Thymus (tissue), 11 donors: ENCODE results near the gene ZCCHC4. TPM values are rescaled to one million over a fixed set of nuclear protein-coding genes. Genes with fewer than 3 reads are reported as not detected.

Experiments
- DNase-seq, 9 donors: peaks; one replicate each; pipeline ENCODE4 v3.0.0-alpha.2; 2013; ENCODE audit warnings: low spot score in 9 of 9, low read depth in 6 of 9, missing footprints in 1 of 9
- H3K27ac ChIP-seq, 2 donors: one replicate each; pipeline ENCODE4 v1.5.1; 2013; ENCODE audit warnings: control low read depth in 1 of 2, low read depth in 1 of 2, low read length in 1 of 2, mild to moderate bottlenecking in 1 of 2, moderate library complexity in 1 of 2
- H3K27me3 ChIP-seq, 2 donors: one replicate each; pipeline ENCODE4 v1.5.1; 2013; ENCODE audit warnings: low read length in 1 of 2; ENCODE audit not compliant: control insufficient read depth in 2 of 2, insufficient read depth in 1 of 2
- H3K36me3 ChIP-seq, 2 donors: one replicate each; pipeline ENCODE4 v1.5.1; 2013; ENCODE audit warnings: low read length in 1 of 2, mild to moderate bottlenecking in 1 of 2, moderate library complexity in 1 of 2; ENCODE audit not compliant: control insufficient read depth in 2 of 2, insufficient read depth in 2 of 2
- H3K4me1 ChIP-seq, 2 donors: one replicate each; pipeline ENCODE4 v1.5.1; 2013; ENCODE audit warnings: low read length in 2 of 2; ENCODE audit not compliant: control insufficient read depth in 2 of 2, insufficient read depth in 2 of 2
- H3K4me3 ChIP-seq, 2 donors: one replicate each; pipeline ENCODE4 v1.5.1; 2013; ENCODE audit warnings: low read length in 2 of 2, control low read depth in 1 of 2, mild to moderate bottlenecking in 1 of 2
- H3K9me3 ChIP-seq, 2 donors: one replicate each; pipeline ENCODE4 v1.5.1; 2013; ENCODE audit warnings: low read length in 1 of 2, mild to moderate bottlenecking in 1 of 2; ENCODE audit not compliant: control insufficient read depth in 2 of 2, insufficient read depth in 1 of 2
- WGBS: extraction: QIAGEN DNeasy Blood & Tissue Kit; methylation state at CpG from one replicate; pipeline ENCODE4 v1.1.7; 2013; 5-methylcytosine and 5-hydroxymethylcytosine counted together
- polyA plus RNA-seq: library from polyadenylated mRNA; stranded (reverse); fragments of 200-250 nt; gene quantifications from one replicate; pipeline ENCODE4 v1.2.3, GENCODE V29; 2013
- total RNA-seq: library from RNA; stranded (reverse); fragments of 120-200 nt; gene quantifications from one replicate; pipeline ENCODE4 v1.2.4, GENCODE V29; 2013
- donor health status: healthy.

ZCCHC4 gene
- total and polyA plus RNA-seq, 2 donors: 7.6 to 9.2 TPM

DNA sequence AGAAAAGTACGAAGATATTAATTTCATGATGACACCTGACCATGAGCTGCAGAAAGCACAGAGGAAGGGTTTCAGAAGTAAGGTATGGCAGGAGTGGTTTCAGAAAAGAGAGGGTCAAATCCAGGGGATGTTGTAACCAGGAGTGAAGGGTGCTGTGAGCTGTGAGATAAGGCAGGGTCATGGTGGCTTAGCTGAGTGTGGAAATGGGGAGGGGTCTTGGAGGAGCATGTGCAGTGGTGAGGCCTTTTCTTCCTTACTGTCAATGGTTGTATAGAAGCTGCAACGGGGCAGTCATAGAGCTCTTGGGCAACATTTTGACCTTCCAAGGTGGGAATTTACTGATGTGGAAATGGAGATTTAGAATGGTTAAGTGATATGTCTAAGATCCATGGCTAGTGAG is 67.0 kb downstream of the ZCCHC4 start:
- Histone ChIP-seq H3K4me1 (peaks cover 18 to 25% of the 10 kb centered on the region in 2 donors), H3K36me3 (peaks cover 20 to 30% of the 10 kb centered on the region in 2 donors), H3K27ac (no peak overlapping the region), H3K4me3 (no peak overlapping the region), H3K9me3 (peaks cover 0 to 5% of the 10 kb centered on the region in 2 donors), H3K27me3 (no peaks in the 10 kb centered on the region)
- 98% methylated on average over 2 of the region's 2 CpGs for WGBS
- no peak for DNase-seq

DNA sequence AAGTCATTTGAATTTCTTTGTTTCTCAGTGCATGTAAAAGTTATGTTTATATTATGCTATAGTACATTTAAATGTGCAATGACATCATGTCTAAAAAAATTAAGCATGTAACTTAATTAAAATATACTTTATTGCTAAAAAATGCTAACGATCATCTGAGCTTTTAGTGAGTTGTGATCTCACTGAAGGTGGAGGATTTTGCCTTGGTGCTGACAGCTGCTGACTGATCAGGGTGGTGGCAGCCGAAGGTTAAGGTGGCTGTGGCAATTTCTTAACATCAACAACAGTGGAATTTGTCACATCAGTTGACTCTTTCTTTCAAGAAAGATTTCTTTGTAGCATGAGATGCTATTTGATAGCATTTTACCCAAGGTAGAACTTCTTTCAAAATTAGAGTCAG is 71.1 kb downstream of the ZCCHC4 start:
- Histone ChIP-seq H3K36me3 (peaks cover 24 to 48% of the 10 kb centered on the region in 2 donors), H3K27me3 (no peaks in the 10 kb centered on the region), H3K9me3 (no peaks in the 10 kb centered on the region), H3K4me3 (no peak overlapping the region), H3K27ac (no peak overlapping the region), H3K4me1 (peaks cover 1 to 5% of the 10 kb centered on the region in 2 donors)
- DNase-seq: no peak
- 74% methylated on average over 2 of the region's 2 CpGs for WGBS

DNA sequence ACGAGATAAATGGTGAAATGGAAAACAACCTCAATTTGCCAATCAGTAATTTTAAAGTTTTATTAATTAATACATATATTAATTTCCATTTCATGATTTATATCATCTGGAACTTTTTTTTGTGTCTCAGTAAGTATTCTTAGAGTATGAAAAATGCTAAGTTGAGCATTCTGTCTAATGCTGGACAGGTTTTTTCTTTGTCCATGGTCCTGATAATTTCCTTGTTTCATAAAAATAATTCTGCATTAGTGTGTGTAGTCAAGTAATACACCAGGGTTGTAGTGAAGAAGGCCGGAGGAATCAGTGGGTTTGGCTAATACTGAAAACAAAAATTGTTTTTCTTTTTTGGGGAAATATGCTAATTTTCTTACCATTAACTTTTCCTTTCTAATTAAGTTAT is 74.4 kb downstream of the ZCCHC4 start:
- no peaks in the 10 kb centered on the region for H3K9me3 ChIP-seq
- peaks cover 12 to 56% of the 10 kb centered on the region in 2 donors for H3K36me3 ChIP-seq
- H3K27me3 ChIP-seq: no peaks in the 10 kb centered on the region
- WGBS: 95% methylated on average over 2 of the region's 2 CpGs
- no peak overlapping the region for H3K4me3 ChIP-seq
- no peak for DNase-seq
- H3K4me1 ChIP-seq: no peaks in the 10 kb centered on the region
- no peak overlapping the region for H3K27ac ChIP-seq

DNA sequence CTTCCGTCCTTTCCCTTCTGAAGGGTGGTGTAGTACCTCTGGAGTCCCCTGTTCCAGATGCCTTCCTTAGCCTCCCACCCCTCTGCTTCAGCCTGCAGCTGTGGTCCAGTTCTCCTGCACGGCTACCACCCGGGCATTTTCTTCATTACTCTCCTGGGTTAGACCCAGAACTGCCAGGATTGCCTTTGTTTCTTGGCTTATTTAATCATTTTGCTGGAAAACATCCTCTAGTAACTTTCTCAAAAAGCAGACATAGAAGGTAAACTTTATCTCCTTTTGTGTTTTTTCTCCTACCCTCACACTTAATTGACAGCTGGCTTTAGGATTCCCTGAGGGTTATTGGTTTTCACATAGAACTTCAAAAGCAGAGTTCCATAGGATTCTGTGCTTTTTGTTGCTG is 84.7 kb downstream of the ZCCHC4 start:
- 97% methylated on average over 3 of the region's 3 CpGs for WGBS
- DNase-seq: no peak
- Histone ChIP-seq H3K9me3 (peaks cover 2 to 3% of the 10 kb centered on the region in 2 donors), H3K4me1 (no peaks in the 10 kb centered on the region), H3K27ac (no peak overlapping the region), H3K4me3 (no peak overlapping the region), H3K36me3 (peaks cover 38 to 73% of the 10 kb centered on the region in 2 donors), H3K27me3 (no peaks in the 10 kb centered on the region)

DNA sequence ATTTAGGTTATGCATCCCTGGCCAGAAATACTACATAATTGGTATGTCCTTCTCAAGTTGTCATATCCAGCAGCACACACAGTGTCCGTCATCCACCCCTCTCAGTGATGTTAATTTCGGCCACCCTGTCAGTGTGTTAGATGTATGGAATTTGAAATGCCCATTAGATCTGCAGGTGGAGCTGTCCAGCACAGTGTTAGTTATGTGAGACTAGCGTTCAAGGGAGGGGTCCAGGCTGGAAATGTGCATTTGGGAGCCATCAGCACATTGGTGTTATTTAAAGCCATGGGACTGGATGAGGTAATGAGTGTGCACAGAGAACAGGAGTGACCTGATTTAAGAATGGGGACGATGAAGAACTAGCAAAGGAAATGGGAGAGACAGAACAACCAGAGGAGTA is 86.9 kb downstream of the ZCCHC4 start:
- H3K27me3 ChIP-seq: no peaks in the 10 kb centered on the region
- DNase-seq: no peak
- 96% methylated on average over 4 of the region's 4 CpGs for WGBS
- no peaks in the 10 kb centered on the region for H3K4me1 ChIP-seq
- H3K36me3 ChIP-seq: peaks cover 30 to 63% of the 10 kb centered on the region in 2 donors
- peaks cover 2 to 3% of the 10 kb centered on the region in 2 donors for H3K9me3 ChIP-seq
- H3K4me3 ChIP-seq: no peak overlapping the region
- no peak overlapping the region for H3K27ac ChIP-seq

DNA sequence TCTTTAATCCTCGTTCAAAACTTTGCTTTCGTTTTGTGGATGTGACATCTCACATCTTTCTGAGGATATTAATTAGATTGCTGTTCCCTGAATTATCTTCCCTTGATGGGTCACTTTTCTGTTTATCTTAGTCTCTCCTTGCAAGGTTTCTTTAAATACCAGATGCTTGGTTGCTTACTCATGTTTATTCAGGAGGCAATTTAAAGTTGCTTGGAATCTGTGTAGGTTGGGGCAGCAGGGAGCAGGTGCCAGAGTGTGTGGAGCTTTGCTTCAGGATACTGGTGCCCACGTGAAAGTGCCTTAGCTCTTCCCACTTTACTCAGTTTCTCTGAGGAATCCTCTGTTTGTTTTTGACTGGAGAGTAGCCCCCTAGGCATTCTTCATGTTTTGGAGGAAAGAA is 88.5 kb downstream of the ZCCHC4 start:
- Histone ChIP-seq H3K9me3 (peaks cover 2 to 3% of the 10 kb centered on the region in 2 donors), H3K4me3 (no peak overlapping the region), H3K27ac (no peak overlapping the region), H3K27me3 (no peaks in the 10 kb centered on the region), H3K36me3 (peaks cover 24 to 61% of the 10 kb centered on the region in 2 donors), H3K4me1 (no peaks in the 10 kb centered on the region)
- WGBS: 95% methylated on average over 3 of the region's 3 CpGs
- DNase-seq: no peak

DNA sequence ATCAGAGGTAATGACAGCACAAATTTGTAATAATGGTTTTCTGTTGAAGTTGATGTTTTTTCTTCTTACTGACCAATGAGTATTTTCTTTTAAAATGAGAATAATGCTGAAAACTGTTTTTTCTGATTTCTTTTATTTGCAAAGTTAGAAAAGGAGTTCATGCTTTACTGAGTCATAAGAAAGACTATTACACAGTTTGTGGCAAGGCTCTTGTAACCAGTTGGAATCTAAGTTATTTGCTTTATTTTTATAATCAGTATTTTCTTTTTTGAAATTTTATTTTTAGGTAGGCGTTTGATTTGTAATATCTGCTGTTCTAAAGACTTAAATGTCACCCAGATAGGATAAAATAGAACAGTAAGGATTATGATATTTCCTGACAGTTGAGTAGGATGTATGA is 89.9 kb downstream of the ZCCHC4 start:
- Histone ChIP-seq H3K4me1 (no peaks in the 10 kb centered on the region), H3K27me3 (no peaks in the 10 kb centered on the region), H3K36me3 (peaks cover 17 to 56% of the 10 kb centered on the region in 2 donors), H3K4me3 (no peak overlapping the region), H3K9me3 (no peaks in the 10 kb centered on the region), H3K27ac (no peak overlapping the region)
- 96% methylated on average over 1 of the region's 1 CpG for WGBS
- DNase-seq: no peak

DNA sequence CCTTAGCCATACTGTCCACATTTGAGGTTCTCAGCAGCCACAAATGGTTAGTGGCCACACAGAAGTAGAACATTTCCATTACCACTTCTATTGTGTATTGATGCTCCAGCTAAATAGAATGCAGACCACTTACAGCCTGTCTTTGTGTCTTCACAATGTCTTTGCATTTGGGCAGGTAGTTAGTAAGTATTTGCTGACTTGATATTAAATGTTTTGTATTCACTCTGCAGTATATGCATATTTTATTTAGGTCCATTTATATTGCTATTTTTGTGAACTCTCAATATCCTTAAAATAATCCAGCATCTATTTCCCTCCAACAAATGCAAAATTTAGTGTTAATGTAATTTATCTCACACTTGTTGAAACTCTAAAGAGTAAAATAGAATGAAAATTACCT is 91.1 kb downstream of the ZCCHC4 start:
- no peak overlapping the region for H3K27ac ChIP-seq
- H3K9me3 ChIP-seq: no peaks in the 10 kb centered on the region
- no peaks in the 10 kb centered on the region for H3K4me1 ChIP-seq
- DNase-seq: no peak
- no peak overlapping the region for H3K4me3 ChIP-seq
- H3K27me3 ChIP-seq: no peaks in the 10 kb centered on the region
- peaks cover 16 to 53% of the 10 kb centered on the region in 2 donors for H3K36me3 ChIP-seq

DNA sequence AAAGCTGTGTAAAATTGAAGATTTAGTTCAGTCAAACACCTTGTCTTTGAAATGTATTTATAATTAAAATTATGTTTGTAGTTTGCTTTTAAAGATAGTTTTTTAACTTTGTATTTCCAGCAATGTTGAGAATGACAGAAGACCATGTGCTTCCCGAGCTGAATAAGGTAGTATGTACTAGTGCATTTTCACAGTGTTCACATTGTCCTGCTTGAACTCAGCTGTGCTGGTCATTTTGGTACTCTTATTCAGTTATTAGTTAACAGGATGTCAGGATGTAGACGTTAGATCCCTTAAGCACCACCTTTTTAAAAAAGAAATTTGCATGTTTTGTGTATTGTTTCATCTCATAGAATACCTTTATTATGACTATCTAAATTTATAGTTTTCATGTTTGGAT is 92.9 kb downstream of the ZCCHC4 start:
- Histone ChIP-seq H3K9me3 (no peaks in the 10 kb centered on the region), H3K36me3 (peaks cover 13 to 55% of the 10 kb centered on the region in 2 donors), H3K27ac (no peak overlapping the region), H3K4me1 (no peaks in the 10 kb centered on the region), H3K4me3 (no peak overlapping the region), H3K27me3 (no peaks in the 10 kb centered on the region)
- DNase-seq: no peak
- 95% methylated on average over 2 of the region's 2 CpGs for WGBS
